GM10266 (cell line): ENCODE data around the gene ZRSR2.

Experiments used
- DNase-seq: peaks from one replicate; pipeline ENCODE4 v3.0.0; 2012; ENCODE audit errors: extremely low spot score
- TF ChIP-seq, protein P1 (sequence below): IDR thresholded peaks from 2 replicates; pipeline ENCODE4 v1.5.1; 2012; ENCODE audit warnings: mild to moderate bottlenecking, low read depth; ENCODE audit not compliant: control insufficient read depth, insufficient read depth; ENCODE audit errors: missing control alignments

The ZRSR2 gene

DNA sequence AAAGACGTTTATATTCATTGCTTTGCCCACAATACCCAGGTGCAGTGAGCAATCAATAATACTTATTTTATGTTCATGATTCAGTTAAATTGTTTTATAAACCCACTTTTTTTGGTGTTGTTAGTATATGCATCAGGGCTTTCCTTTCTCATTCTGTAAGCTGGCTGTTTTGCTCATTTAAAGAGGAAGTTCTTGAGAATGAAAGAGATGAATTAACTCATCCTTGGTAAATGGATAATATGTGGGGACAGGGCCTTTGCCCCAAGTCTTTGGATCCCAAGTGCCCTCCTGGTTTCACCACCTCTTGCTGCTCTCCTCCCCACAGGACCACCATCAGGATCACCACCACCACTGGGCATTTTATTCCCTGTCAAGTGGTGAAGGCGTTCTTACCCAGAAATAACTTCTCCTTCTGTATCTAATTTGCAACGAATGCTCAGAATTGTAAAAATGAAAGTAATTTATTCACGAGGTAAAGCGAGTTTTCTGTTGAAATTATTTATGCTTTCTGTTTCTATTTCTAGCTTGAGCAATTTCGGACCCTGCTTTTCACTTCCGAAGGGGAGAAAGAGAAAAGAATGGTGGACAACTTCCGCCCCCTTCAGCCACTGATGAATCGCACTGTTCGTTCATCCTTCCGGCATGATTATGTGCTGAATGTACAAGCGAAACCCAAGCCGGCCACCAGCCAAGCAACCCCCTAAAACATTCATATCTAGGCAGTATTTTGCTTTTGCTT lies 8.2 kb upstream of the ZRSR2 start:
- DNase-seq, result peak; percentile 18
- TF ChIP-seq, protein P1, sequence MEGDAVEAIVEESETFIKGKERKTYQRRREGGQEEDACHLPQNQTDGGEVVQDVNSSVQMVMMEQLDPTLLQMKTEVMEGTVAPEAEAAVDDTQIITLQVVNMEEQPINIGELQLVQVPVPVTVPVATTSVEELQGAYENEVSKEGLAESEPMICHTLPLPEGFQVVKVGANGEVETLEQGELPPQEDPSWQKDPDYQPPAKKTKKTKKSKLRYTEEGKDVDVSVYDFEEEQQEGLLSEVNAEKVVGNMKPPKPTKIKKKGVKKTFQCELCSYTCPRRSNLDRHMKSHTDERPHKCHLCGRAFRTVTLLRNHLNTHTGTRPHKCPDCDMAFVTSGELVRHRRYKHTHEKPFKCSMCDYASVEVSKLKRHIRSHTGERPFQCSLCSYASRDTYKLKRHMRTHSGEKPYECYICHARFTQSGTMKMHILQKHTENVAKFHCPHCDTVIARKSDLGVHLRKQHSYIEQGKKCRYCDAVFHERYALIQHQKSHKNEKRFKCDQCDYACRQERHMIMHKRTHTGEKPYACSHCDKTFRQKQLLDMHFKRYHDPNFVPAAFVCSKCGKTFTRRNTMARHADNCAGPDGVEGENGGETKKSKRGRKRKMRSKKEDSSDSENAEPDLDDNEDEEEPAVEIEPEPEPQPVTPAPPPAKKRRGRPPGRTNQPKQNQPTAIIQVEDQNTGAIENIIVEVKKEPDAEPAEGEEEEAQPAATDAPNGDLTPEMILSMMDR, result no peak

DNA sequence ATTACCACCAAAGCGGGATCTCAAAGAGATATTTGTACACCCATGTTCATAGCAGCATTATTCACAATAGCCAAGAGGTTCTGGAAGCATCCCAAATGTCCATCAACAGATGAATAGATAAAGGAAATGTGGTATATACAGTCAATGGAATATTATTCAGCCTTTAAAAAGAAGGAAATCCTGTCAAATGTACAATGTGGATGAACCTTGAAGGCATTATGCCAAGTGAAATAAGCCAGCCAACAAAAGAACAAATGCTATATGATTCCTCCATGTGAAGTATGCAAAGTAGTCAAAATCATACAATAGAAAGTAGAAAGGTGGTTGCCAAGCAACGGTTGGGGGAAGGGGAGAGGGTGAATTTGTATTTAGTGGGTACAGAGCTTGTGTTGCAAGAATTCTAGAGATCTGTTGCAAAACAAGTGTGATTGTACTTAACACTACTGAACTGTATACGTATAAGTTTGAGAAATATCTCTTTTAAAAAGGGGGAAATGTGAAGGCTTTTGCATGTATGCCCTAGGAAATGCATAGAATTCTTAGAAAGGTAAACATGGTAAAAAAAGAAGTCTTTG lies 5.0 kb upstream of the ZRSR2 start:
- no peak for DNase-seq
- TF ChIP-seq, protein P1, result no peak

DNA sequence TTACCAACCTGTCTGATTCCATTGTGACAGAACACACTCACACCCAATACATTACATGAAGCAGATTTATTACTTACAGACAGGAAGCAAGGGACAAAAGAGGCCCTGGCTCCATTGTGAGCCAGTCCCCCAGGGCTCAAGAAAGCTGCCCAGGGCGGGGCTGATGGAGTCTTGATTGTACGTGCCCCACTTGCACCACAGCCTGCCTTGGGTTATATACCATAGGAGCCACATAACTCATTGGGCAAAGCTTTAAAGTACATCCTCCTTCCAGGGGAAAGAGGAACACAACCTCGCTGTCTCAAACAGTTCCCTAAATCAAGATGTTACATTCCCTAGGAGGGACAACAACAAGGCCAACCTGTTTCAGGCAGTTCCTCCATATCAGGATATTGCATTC lies 3.4 kb upstream of the ZRSR2 start:
- TF ChIP-seq, protein P1, result no peak
- no peak for DNase-seq

DNA sequence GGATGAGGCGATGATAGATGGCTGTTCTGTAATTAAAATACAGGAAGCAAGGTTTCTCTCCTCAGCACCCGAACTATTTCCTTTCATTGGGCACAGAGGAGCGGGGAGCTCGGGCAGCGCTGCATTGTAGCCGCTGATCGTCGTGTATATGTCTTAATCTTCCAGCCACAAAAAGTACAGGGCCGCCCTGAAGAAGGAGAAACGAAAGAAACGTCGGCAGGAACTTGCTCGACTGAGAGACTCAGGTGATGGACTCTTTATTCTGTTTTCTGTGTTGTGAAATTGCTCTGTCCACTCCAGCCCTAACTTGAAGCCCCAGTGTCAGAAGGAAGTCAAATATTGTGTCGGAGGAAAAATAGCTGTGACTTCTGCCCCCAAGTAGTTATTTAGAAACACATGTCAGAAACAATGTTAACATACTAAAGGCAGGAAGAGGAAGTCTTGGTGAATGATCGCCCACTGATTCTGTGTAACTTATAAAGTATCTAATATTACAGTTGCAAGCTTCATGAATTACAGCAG lies 546 bp downstream of the ZRSR2 start:
- DNase-seq, result peak; percentile 14
- TF ChIP-seq, protein P1, result no peak

DNA sequence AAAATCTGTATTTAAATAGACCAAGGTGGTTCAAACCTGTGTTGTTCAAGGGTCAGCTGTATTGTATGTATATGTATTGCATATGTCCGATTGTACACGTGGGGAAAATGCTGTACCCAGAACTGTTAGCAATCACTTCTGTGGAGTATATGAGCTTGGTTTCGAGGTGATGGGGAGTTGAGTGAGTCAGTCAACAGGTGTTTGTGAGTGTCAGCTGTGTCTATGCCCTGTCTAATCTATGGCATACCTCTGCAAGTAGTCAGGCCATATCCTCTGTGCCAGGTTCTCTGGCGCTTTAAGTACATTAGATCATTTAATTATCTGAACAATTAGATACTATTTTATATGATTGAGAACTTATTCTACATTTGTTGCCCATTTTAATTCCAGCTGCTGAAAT lies 7.4 kb downstream of the ZRSR2 start:
- TF ChIP-seq, protein P1, result no peak
- DNase-seq, result no peak

DNA sequence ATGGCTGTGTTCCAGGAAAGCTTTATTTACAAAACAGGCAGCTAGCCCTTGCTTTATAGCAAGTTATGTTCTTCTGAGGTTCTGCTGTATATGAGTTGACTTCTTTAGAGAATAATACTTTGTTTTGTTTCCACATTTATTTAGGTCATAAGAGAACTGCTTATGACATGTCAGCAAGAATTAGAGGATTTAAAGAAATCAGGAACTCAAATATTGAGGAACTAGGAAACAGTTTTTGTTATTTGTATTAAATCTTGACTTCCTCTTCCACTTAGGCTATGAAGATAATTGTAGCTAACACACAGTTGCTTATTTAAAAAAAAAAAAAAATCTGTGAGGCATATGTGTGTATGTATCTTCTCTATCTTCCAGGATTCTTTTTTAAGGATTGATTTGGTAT lies 14.3 kb downstream of the ZRSR2 start:
- TF ChIP-seq, protein P1, result no peak
- DNase-seq, result no peak

DNA sequence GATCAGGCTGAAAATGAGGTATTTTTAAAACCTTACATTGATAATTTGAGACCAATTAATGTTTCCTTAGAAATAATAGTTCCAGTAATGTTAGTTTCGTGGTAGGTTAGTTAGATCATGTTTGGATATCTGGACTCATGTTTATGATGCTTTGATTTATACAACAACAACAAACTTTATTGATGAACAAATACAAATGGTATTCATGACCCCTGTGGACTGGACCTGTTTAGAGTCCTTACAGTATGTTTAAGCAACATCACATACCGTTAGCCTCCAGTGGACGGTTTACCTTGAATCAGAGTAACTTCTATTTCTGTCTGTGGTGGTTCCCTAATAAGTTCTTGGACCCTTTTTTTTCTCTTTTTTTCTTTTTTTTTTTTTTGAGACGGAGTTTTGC lies 18.0 kb downstream of the ZRSR2 start:
- DNase-seq, result no peak
- TF ChIP-seq, protein P1, result no peak
